AG20443 (cell line): Measurements from ENCODE around the gene LAMP5.

Experiments used
- DNase-seq: peaks from one replicate; pipeline ENCODE4 v3.0.0; 2012; ENCODE audit warnings: low spot score, mixed read lengths

The LAMP5 gene

GRCh38 chr20:9514461-9515213, at the start of gene LAMP5:
Gene LAMP5, plus strand, starts transcription at chr20:9514590. Its CDS starts 263 bp downstream, at chr20:9514853.
- DNase-seq, result peak; percentile 59

GRCh38 chr20:9467995-9468394, 46.4 kb upstream of the LAMP5 start:
- no peak for DNase-seq

- peak; percentile 18 for DNase-seq
Measured at GRCh38 chr20:9474835-9475415, 39.5 kb upstream of the LAMP5 start.

GRCh38 chr20:9475456-9475855, 38.9 kb upstream of the LAMP5 start:
- DNase-seq, result no peak

GRCh38 chr20:9476174-9476573, 38.2 kb upstream of the LAMP5 start:
- DNase-seq, result no peak

GRCh38 chr20:9476637-9477036, 37.8 kb upstream of the LAMP5 start:
- DNase-seq, result no peak

GRCh38 chr20:9478771-9479170, 35.6 kb upstream of the LAMP5 start:
- DNase-seq, result no peak

GRCh38 chr20:9480066-9480465, 34.3 kb upstream of the LAMP5 start:
- DNase-seq, result no peak

- DNase-seq, result no peak
Measured at GRCh38 chr20:9482180-9482579, 32.2 kb upstream of the LAMP5 start.

- no peak for DNase-seq
Measured at GRCh38 chr20:9483131-9483530, 31.3 kb upstream of the LAMP5 start.

- no peak for DNase-seq
Measured at GRCh38 chr20:9485614-9486340, 28.6 kb upstream of the LAMP5 start.

- no peak for DNase-seq
Measured at GRCh38 chr20:9487231-9487630, 27.2 kb upstream of the LAMP5 start.

GRCh38 chr20:9488063-9488462, 26.3 kb upstream of the LAMP5 start:
- no peak for DNase-seq

GRCh38 chr20:9490161-9490560, 24.2 kb upstream of the LAMP5 start:
- no peak for DNase-seq

- no peak for DNase-seq
Measured at GRCh38 chr20:9490631-9491030, 23.8 kb upstream of the LAMP5 start.

- DNase-seq, result no peak
Measured at GRCh38 chr20:9491324-9491723, 23.1 kb upstream of the LAMP5 start.

- no peak for DNase-seq
Measured at GRCh38 chr20:9492067-9492466, 22.3 kb upstream of the LAMP5 start.

- DNase-seq, result no peak
Measured at GRCh38 chr20:9493803-9494202, 20.6 kb upstream of the LAMP5 start.

- no peak for DNase-seq
Measured at GRCh38 chr20:9495701-9496100, 18.7 kb upstream of the LAMP5 start.

GRCh38 chr20:9496155-9496554, 18.2 kb upstream of the LAMP5 start:
- DNase-seq, result no peak

GRCh38 chr20:9498322-9498721, 16.1 kb upstream of the LAMP5 start:
- no peak for DNase-seq

GRCh38 chr20:9499126-9499899, 15.1 kb upstream of the LAMP5 start:
- DNase-seq, result no peak
